HEK293T (cell line): ENCODE results near the gene MTIF2.

ENCODE experiments used
- FOXM1 ChIP-seq: fragments of 450-650 bp; IDR thresholded peaks from 2 replicates; pipeline ENCODE4 v1.6.1; 2017; ENCODE audit warnings: mild to moderate bottlenecking, borderline replicate concordance
- SP1 ChIP-seq: fragments of 450-650 bp; IDR thresholded peaks from 2 replicates; pipeline ENCODE4 v1.6.1; 2017
- TF ChIP-seq, protein P1 (sequence below): fragments of 450-650 bp; IDR thresholded peaks from 2 replicates; pipeline ENCODE4 v1.6.1; 2016

GRCh38 chr2:55242617-55243016 is 26.4 kb downstream of the MTIF2 start:
- TF ChIP-seq, protein P1, sequence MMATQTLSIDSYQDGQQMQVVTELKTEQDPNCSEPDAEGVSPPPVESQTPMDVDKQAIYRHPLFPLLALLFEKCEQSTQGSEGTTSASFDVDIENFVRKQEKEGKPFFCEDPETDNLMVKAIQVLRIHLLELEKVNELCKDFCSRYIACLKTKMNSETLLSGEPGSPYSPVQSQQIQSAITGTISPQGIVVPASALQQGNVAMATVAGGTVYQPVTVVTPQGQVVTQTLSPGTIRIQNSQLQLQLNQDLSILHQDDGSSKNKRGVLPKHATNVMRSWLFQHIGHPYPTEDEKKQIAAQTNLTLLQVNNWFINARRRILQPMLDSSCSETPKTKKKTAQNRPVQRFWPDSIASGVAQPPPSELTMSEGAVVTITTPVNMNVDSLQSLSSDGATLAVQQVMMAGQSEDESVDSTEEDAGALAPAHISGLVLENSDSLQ: no peak
- TF ChIP-seq FOXM1 (no peak), SP1 (no peak)
